ENCODE data around the gene CACNA1E.
"Not testable (repeated sequence)": the region's sequence is repeated elsewhere in the genome, so short reads cannot be mapped to it uniquely, and the experiment has no call there.

Gene CACNA1E

GRCh38 chr1:181541458-181541857, 58.1 kb downstream of the CACNA1E start:
- no peak overlapping the region for H3K27ac ChIP-seq
- TF ChIP-seq, protein P1, sequence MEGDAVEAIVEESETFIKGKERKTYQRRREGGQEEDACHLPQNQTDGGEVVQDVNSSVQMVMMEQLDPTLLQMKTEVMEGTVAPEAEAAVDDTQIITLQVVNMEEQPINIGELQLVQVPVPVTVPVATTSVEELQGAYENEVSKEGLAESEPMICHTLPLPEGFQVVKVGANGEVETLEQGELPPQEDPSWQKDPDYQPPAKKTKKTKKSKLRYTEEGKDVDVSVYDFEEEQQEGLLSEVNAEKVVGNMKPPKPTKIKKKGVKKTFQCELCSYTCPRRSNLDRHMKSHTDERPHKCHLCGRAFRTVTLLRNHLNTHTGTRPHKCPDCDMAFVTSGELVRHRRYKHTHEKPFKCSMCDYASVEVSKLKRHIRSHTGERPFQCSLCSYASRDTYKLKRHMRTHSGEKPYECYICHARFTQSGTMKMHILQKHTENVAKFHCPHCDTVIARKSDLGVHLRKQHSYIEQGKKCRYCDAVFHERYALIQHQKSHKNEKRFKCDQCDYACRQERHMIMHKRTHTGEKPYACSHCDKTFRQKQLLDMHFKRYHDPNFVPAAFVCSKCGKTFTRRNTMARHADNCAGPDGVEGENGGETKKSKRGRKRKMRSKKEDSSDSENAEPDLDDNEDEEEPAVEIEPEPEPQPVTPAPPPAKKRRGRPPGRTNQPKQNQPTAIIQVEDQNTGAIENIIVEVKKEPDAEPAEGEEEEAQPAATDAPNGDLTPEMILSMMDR (conservative IDR thresholded peaks at IDR 0.05) = no peak

DNA sequence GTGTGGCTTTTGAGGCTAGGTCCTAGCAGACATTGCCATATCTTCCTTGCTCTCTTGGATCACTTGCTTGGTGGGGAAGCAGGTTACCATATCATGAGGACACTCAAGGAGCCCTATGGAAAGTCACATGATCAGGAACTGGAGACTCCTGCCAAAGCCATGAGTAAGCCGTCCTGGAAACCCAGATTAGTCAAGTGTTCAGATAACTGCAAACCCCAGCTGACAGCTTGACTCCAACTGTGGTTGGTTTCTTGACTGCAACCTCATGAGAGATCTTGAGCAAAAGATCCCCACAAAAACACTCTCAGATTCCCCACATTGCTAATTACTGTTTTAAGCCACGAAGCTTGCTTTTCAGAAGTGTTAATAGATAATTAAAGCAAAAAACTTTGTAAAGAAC, 58.6 kb downstream of the CACNA1E start:
- H3K27ac ChIP-seq = no peak overlapping the region
- TF ChIP-seq, protein P1 (conservative IDR thresholded peaks at IDR 0.05) = no peak

GRCh38 chr1:181542406-181542805, 59.1 kb downstream of the CACNA1E start:
- H3K27ac ChIP-seq = not testable (repeated sequence)

- TF ChIP-seq, protein P1 (conservative IDR thresholded peaks at IDR 0.05) = no peak
- H3K27ac ChIP-seq = no peak overlapping the region
Measured at GRCh38 chr1:181545395-181545794, 62.1 kb downstream of the CACNA1E start.

- TF ChIP-seq, protein P1 (conservative IDR thresholded peaks at IDR 0.05) = no peak
- H3K27ac ChIP-seq = no peak overlapping the region
Measured at GRCh38 chr1:181548497-181548896, 65.2 kb downstream of the CACNA1E start.

- TF ChIP-seq, protein P1 (conservative IDR thresholded peaks at IDR 0.05) = no peak
- no peak overlapping the region for H3K27ac ChIP-seq
Measured at GRCh38 chr1:181551249-181551648, 67.9 kb downstream of the CACNA1E start.

DNA sequence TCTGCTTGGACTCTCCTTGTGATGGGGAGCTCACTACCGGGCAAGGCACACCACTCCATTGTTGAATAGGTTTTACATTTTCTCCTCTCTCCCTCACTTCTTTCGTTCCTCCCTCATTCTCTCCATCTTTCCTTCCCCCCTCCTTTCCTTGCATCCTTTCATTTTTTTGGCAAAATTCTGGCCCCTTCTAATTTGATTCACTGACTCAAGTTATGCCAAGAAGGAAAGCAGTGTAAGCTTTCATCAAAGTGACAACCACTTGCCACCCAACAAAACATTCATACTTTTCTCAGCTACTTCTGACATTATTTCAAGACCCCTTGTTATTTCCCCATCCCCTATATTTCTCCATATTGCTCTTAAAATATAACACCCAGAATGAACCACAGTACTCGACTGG, 68.4 kb downstream of the CACNA1E start:
- no peak overlapping the region for H3K27ac ChIP-seq
- TF ChIP-seq, protein P1 (conservative IDR thresholded peaks at IDR 0.05) = no peak

GRCh38 chr1:181554465-181554864, 71.1 kb downstream of the CACNA1E start:
- no peak overlapping the region for H3K27ac ChIP-seq
- TF ChIP-seq, protein P1 (conservative IDR thresholded peaks at IDR 0.05) = no peak

Measured in VCaP (cell line).